Activated gamma-delta T cell treated with Interleukin-2 at 50 U/mL for 16 hours (primary cell): Measurements from ENCODE around the gene EMC10.

Source experiments
- DNase-seq: peaks from one replicate; pipeline ENCODE4 v3.0.0-alpha.2; 2020

EMC10 gene

DNA sequence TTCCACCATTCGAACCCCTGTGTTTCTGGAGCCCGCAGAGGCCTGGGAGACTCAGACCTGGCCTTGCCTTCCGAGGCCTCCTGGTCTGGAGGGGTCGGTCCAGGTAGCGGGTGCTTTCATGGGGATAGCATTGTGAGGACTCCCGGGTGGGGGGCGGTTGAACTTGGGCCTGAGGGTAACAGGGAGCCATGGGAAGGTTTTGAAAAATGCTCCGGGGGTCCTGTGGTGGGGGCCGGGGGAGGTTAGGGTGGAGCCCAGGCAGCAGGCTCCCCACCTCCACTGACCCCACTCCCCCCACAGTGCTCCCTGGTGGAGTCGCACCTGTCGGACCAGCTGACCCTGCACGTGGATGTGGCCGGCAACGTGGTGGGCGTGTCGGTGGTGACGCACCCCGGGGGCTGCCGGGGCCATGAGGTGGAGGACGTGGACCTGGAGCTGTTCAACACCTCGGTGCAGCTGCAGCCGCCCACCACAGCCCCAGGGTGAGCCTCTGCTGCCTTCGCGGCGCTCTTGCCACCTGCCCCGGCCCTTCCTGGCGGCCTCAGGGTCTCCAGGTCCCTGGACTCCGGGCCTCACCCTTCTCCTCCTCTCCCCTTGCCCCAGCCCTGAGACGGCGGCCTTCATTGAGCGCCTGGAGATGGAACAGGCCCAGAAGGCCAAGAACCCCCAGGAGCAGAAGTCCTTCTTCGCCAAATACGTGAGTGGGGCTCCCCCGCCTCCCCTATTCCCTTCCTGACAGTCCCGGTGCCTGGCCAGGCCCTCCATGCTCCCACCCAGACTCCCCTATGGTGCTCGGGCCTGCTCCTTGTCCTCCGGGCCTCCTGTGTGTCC is 4.2 kb downstream of the EMC10 start:
- no peak for DNase-seq

DNA sequence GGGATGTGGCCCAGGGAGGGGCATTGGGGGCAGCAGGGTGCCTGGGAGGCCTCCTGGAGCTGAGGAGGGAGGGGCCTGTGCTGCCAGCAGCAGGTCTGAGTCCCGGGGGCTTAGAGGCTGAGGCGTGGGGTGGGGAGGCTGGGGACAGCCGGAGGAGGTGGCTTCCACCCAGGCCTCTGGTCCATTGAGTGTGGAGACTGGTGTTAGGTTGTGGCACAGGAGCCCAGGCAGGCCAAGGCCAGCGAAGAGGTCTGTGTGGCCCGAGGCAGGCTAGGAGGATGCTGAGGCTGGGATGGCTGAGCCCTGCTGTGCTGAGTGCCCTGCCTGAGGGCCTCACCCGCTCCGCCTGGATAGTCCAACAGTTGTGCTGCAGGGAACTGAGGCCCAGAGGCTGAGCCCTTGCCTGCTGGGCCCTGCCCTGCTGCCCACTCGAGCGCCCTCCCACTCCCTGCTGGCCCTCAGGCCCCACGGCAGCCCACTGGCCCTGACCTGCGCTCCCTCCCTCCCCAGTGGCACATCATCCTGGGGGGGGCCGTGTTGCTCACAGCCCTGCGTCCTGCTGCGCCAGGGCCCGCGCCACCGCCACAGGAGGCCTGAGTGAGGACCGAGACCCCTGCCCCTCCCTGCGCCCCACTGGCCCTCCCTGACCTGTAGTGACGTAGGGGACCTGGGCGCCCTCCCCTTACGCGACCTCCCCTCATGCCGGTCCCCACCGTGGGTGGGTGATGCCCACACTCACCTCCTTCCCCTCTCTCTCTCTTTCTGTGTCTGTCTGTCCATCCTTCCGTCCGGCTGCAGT is 5.2 kb downstream of the EMC10 start:
- DNase-seq, result no peak

DNA sequence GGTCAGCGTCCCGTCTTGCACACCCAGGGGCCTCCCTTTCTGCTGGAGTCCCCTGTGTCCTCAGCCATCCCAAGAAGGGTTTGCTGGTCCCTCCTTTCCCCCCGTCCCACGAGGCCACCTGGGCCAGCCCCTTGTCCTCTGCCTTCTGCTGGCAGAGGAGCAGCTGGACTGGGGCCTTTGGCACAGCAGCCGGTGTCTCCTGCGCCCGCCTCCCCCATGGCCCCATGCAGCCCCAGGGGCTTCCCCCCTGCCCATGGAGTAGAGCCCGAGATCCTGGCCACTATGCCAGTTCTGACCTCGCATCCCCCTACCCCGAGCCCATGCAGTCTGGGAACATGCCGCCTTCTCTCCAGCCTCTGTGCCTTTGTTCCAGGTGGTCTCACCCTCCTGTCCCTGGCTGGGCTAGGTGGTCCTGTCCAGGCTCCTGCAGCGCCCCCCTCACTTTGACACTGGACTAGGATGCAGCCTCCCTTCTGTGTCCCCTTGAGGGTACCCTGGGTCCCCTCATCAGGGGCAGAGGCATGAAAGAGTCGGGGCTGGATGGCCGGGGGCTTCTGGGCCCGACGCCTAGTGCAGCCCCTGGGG is 6.1 kb downstream of the EMC10 start:
- no peak for DNase-seq

DNA sequence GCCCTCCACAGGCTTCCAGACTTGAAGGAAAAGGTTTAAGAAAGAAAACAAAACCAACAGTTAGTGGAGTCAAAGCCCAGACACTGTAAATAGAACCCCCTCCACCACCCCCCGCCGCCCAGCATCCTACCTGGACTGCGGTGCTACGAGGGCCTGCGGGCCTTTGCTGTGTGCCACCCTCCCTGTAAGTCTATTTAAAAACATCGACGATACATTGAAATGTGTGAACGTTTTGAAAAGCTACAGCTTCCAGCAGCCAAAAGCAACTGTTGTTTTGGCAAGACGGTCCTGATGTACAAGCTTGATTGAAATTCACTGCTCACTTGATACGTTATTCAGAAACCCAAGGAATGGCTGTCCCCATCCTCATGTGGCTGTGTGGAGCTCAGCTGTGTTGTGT is 6.6 kb downstream of the EMC10 start:
- DNase-seq, result no peak

DNA sequence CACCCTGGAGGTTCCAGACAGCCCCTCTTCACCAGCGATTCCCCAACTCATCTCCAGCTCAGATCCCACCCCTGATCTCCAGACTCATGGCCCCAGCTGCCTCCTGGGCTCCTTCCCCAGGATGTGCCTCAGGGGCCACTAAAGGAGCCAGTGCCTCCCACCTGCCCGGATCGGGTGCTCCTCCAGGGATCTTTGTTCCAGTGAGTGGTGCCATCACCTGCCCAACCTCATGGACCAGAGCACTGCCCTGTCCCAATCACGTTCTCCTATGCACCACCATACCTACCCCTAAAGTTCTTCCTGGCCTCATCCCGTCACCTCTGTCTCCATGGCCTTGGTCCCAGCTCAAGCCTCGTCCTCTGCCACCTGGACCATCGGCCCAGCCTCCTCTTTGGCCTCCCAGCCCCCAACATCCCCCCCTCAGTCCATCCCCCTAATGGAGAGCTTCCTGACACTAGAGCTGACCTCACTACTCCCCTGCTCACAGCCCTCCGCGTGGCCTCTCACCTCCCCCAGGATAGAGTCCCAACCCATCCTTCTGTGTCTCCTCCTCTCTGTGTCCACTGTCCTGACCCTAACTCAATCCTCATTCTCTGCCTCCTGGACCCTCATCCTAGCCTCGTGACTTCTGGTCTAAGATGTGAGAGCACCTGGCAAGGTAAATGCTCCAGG is 9.1 kb downstream of the EMC10 start:
- DNase-seq, result no peak

DNA sequence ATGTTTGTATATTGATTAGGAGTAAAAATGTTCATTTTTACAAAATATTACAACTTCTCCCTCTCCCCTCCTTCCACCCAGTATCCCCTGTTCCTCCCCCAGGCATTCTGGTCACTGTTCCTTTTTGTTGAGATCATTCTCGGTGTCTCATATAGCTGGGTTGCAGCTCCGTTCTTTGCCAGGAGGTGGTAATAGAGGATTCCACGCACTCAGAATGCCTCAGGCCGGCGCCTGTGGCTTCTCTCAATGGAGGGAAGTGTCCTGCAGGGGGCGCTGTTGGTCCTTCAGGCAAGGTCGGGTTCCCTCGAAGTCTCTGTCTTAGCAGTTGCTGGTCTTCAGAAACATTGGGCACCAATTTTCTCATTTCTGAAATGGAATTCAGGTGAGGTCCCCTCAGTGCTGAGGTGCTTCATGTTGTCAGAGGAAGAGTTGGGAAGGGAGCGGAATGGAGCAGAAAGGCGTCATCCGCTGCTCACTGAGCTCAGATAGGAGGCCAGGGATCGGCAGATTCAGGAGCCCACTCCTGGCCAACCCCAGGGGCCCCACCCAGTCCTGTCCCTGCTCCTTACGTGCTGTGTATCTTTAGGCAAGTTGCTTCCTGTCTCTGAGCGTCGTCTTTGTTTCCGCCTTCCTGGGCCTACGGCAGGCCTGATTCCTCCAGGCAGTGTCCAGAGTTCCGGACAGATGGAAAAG is 10.7 kb downstream of the EMC10 start:
- DNase-seq, result peak; percentile 39

DNA sequence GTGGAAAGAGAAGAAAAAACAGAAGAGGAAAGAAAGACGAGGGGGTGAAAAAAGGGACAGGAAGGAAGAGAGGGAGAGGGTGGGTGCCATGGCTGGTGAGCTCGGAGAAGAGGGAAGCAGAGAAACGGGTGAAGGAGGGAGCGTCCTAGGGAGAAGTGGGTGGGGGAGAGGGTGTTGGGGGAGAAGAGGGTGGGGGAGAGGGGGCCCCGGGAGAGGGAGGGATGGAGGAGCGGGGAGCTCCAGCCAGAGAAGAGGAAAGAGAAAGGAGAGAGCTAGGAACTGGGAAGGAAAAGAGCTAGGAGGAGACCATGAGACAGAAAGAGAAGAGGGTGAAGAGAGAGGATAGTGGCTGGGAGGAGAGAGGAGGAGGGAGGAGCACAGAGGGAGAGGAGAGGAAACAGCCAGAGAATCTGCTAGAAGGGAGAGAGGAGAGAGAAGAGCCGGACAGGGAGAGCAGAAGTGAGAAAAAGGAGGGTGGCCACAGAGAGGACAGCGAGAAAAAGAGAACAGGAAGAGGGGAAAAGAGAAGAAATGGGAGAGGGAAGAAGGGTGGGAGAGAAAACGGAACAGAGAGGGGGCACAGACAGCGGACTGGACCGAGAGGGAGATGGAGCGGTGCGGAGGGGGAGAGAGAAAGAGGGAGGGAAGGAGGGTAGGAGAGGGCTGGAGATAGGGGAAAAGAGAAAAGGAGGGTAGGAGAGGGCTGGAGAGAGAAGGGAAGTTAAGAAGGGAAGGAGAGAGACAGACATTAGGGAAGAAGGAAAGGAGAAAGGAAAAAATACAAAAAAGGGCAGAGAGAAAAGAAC is 12.3 kb downstream of the EMC10 start:
- no peak for DNase-seq

DNA sequence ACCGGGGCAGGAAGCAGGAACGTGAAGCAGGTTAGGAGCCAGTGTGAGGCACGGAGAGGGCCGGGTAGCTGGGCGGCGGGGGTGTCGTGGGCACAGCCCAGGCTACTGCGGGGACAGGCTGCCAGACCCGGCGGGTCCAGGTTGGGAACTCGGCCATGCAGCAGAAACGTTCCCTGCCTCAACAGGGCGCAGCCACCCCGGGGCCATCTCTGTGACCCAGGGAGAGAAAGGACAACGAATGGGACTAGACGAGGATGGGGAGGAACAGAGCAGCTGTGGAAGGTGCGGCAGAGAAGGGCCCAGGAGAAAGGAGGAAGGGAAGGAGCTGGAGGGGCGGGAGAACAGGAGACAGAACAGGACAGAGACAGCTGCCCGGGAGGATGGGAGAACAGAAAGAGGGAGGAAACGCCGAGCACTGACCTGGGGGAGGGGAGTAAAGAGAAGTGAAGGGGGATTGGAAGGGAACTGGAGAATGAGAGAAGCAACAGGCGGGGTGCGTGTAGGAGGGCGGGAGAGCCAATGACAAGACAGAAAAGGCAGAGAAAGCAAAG is 13.2 kb downstream of the EMC10 start:
- no peak for DNase-seq

DNA sequence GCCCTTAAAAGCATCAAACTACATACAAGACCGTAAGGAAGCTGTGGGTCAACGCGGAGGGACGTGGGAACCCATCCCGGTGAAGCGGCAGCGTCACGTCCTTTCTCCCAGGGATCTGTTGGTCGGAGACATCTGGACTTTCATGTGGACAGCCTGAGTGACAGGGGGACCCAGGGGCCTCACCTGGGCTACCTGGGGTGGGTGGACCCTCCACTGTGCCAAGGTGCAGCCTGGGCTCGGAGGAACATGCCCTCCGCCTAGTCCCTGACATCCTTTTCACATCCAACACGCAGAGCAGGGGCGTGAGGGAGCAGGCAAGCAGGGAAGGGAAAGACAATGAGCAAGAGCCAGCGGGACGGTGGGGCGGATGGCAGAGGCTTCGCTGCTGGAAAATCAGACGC is 14.1 kb downstream of the EMC10 start:
- DNase-seq, result no peak

DNA sequence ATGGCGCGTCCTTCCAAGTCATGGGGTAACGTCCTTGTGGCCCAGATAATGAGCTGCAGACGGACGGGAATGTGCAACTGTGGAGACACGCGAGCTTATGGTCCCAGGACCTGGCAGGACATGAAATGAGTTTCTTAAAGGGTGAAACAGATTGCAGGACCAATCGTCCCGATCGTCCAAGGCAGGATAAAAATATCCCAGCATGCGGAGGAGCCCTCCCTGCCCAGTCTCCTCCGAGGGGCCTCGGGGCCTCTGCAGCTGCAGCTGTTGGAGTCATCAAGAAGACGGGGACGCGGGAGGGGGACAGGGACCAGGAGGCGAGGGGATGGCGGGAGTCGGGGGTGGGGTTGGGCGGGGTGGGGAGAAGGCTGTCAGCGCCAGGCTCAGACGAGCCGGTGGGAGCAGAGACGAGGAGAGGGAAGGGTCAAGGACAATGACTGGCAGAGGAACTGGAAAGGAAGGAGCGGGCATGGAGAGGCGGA is 14.7 kb downstream of the EMC10 start:
- DNase-seq, result no peak

DNA sequence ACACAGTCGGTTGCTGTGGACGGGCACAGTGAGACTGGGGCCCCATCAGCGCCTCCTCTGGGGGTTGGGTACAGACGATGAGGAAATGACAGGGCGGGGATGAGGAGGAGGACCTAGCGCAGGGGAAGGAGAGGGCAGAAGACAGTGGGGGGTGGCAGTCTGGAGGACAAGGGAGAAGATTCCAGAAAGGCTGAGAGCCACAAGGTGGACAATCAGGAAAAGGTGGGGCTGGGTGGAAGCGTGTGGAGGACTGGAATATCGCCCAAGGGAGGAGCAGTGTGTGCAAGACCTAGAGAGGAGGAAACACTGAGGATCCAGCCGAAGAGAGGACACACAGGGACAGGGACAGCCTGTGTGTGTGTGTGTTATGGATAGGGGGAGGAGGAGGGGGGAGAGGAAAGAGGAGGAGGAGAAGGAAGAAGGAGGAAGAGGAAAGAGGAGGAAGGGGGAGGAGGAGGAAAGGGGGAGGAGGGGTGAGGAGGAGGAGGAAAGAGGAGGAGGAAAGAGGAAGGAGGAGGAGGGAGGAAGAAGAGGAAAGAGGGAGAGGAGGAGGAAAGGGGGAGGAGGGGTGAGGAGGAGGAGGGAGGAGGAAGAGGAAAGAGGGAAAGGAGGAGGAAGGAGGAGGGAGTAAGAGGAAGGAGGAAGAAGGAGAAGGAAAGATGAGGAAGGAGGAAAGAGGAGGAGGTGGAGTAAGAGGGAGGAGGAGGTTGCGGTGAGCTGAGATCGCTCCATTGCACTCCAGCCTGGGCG is 16.2 kb downstream of the EMC10 start:
- DNase-seq, result no peak

DNA sequence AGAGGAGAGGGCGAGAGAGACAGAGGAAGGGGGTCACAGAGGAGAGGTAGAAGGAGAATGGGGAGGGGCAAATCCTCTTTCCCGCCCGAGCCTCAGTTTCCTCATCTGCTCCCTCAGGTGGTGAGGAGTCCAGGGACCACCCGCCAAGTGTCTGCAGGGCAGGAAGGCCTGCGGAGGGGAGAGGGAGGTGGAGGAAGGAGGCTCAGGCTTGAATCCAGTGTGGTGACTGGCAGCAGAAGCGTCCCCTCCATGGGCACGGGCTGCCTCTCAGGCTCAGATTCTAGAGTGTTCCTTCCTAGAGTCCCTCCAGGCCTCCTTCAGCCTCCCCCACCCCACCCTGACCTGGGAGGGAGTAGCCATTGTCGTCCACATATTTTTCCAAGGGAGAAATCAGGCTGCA is 16.9 kb downstream of the EMC10 start:
- DNase-seq, result no peak

DNA sequence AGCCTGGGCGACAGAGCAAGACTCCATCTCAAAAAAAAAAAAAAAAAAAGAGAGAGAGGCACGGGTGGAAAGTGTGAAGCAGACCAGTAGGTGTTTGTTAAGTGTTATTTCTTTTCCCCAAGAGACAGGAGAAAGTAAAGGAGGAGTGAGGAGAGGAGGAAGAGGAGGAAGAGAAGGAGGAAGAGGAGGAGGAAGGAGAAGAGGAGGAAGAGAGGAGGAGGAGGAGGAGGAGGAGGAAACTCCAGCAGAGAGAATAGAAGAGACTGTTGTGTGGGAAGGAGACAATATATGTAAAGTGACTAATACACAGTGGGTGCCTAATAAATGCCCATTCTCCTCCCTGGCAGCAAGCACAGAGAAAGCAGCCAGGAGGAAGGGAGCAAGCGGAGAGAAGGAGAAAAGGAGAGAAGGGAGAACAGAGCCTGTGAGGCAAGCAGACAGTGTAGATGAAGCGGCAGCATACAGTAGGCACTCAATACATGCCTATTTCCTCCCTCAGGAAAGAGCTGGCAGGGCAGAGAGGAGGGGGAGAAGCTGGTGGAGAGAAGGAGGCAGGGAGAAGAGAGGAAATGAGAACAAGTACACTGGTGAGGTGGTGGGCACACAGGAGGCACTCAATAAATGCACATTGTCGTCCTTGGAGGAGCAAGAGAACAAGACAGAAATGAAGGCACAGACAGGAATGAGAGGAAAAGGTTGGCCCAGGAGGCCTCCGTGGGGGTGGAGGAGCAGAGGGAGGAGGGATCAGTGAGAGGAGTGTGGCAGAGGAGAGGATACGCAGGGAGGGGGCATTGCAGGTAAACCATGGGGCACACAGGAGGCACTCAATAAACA is 18.1 kb downstream of the EMC10 start:
- DNase-seq, result no peak

DNA sequence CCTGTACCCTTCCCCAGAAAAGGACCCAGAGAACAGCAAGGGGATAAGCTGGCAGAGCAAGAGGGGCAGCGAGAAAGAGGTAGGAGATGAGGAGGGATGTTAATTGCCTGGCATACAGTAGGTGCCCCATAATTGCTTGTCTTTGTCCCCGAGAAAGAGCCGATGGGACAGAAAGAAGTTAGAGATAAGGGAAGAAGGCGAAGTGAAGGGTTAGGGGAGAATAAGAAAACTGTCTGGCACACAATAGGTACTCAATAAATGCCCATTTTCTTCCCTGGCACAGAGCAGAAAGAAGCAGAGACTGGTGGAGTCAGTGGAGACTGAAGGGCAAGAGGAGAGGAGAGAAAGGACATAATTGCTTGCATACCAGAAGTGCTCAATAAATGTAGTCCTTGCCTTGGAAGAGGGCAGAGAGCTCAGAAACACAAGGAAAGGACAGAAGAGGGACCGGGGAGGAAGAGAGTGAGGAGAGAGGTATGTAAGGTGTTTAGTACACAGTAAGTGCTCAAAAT is 18.8 kb downstream of the EMC10 start:
- no peak for DNase-seq

DNA sequence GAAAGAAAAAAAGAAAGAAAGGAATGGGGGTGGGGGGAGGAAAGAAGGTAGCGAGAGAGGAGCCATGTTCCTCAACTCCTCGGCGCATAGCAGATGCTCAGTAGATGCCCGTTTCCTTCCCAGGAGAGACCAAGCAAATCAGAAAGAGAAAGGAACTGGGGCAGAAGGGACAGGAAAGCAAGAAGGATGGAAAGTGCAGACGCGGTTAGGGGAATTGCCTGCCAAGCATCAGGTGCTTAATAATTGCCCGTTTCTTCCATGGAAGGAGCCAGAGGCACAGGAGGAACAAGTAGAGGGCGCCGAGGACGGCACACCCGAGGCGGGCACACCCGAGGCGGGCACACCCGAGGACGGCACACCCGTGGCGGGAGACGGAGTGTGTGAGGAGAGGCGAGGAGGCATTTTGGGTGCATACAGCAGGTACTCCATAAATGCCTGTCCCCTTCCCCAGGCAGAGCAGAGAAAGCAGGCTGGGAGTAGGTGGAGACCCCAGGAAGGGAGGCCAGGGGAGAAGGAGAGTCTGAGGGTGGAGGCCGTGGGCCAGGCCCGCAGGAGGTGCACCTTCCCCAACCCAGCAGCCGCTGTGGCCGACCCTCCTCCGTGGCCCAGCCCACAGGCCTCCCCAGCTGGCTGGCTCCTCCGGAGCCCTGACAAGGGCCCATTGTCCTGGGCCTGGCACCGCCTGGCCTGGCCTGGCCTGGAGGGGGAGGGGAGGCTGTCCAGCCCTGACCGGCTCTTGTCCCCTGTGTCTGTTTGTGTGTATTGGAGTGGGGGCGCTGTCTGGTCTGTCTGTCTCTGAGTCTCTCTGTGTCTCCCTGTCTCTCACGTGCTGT is 20.1 kb downstream of the EMC10 start:
- no peak for DNase-seq

DNA sequence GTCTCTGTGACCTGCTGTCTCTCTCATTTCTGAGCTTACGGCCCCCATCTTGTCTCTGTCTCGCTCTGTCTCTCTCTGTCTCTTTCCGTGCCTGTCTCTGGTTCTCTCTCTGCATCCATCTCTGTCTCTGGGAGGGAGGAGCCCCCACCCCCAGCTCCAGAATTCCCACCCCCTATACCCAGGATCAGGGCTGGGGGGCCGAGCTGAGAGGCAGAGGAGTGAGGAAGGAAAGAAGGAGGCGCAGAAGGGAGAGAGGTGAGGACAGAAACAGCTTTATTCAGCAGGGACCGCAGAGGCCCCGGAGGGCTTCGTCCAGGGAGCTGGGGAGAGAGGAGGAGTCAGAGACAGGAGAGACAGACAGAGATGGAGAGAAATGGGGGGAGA is 20.7 kb downstream of the EMC10 start:
- no peak for DNase-seq

DNA sequence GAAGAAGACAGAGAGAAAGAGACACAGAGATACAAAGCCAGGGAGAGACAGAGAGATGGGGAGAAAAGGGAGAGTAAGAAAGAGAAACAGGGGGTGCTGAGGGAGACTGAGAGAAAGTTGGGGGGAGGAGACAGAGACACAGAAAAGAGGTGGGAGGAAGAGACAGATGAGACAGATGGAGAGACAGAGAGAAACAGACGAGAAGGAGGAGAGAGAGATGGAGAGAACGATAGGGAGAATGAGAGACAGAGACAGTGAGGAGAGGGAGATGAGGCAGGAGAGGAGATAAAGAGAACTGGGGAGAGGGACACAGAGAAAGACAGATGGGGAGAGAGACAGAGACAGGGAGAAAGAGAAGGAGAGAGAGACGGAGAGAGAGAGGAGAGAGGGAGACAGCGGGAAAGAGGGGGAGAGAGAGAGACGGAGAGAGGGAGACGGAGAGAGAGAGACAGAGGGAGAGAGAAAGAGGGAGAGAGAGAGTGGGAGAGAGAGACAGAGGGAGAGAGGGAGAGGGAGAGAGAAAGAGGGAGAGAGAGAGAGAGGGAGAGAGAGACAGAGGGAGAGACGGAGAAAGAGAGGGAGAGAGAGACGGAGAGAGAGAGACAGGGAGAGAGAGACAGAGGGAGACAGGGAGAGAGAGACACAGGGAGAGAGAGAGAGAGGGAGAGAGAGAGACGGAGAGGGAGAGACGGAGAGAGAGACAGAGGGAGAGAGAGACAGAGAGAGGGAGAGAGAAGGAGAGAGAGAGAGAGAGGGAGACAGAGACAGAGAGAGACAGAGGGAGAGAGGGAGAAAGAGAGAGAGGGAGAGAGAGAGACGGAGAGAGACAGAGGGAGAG is 22.1 kb downstream of the EMC10 start:
- DNase-seq, result no peak
